NCI-H748 (cell line): Measurements from ENCODE around the gene EFR3B.
"Not testable (repeated sequence)": the region's sequence is repeated elsewhere in the genome, so short reads cannot be mapped to it uniquely, and the experiment has no call there.

Source experiments
- DNase-seq: peaks from one replicate; lab custom pipeline; 2025; ENCODE audit not compliant: unreplicated experiment; lab: John Stamatoyannopoulos, UW

EFR3B gene

DNA sequence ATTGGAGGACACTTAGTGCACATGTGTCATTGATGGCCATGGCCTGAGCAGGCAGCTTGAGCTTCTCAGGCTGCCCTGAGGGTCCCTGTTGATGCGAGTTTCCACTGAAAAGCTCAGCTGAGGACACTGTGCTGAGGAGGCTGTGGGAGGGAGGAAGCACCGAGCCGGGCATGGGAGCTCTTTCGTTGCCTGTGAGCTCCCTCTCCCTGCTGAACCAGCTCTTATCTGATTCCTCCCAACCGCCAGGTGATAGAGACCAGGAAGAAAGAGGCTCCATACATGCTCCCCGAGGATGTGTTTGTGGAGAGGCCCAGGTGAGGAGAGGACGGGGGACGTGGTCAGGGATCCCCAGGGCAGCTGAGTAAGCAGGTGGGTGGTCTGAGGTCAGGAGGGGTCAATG is 99.2 kb downstream of the EFR3B start:
- no peak for DNase-seq

DNA sequence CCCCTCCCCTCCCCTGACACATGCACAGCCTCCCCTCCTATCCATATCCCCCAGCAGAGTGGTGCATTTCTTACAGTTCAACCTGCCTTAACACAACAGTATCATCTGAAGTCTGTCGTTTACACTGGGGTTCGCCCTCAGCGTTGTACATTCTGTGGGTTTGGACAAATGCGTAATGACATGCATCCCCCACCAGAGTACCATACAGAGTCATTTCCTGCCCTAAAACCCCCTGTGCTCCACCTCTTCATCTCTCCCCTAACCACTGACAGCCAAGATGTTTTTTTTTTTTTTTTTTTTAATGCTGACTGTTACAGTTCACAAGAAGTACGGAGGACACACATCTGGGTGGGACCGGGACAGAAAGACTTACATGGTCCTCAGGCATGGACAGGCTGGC is 103.9 kb downstream of the EFR3B start:
- DNase-seq, result no peak

DNA sequence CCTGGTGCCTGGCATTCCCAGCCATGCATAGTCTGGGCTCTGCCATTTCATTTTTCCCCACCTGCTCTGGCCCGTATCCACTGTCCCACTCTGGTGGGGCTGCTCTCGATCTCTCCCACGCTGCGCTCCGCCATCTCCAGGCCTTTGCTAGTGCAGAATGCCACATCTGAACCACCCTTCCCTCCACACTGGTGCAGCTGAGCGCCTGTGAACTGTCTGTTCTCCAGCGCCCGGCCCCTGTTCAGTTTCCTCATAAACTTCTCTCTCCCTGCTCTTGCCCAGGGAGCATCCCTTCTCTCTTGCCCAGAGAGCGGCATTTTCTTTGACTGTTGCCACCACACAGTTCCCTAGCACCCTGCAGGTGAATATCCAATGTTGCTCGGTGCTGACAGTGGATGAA is 105.0 kb downstream of the EFR3B start:
- no peak for DNase-seq

DNA sequence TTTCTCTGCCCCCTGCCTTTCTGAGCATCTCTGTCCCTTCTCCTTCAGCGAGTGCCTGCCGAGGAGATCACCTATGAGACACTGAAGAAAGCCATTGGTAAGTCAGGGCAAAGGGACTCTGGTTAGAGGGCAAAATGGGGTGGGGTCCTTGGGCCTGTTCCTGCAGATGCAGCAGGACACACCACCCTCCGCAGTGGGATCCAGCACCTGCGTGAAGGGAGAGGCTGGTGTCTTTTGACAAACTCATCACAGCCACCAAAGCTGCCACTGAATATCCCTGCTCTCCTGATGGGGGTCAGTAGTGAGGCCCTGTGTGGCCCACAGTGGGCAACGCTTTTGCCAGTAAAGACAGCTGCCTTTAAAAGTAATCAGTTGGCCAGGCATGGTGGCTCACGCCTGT is 107.8 kb downstream of the EFR3B start:
- no peak for DNase-seq

- not testable (repeated sequence) for DNase-seq
These were observed 109.1 kb downstream of the EFR3B start for GRCh38 chr2:25150993-25151392.

DNA sequence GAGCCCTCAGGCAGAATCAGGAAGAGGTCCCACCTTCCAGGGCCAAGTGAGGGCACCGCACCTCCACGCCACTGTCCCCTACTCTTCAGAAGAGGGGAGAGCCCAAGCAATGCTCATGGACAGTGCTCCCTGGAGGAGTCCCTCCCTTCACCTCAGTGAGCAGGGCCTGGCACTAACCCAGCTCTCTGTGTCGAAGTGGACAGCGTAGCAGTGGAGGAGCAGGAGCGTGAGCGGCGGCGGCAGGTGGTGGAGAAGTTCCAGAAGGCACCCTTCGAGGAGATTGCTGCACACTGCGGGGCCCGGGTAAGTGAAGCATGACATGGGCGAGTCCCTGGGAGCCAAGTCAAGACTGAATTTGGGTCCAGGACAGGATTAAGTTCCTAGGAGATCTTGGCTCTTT is 109.8 kb downstream of the EFR3B start:
- DNase-seq, result no peak

DNA sequence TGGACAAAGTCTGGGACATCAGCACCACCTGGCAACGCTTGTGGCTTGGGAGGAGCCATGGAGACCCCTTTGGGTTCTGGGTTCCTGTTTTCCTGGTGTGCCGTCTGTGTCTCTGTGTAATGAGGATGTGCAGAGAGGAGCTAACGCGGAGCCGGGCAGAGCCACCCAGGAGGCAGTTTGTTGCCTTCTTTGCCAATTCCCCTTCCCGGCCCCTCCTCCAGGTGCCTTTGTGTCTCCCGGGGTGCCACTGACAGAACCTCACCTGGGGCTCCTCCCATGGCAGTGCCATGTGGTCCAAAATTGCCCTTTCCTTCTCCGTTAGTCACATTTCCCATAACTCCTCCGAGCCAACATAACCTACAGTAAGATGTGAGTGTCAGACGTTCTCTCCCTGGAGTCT is 113.5 kb downstream of the EFR3B start:
- no peak for DNase-seq

DNA sequence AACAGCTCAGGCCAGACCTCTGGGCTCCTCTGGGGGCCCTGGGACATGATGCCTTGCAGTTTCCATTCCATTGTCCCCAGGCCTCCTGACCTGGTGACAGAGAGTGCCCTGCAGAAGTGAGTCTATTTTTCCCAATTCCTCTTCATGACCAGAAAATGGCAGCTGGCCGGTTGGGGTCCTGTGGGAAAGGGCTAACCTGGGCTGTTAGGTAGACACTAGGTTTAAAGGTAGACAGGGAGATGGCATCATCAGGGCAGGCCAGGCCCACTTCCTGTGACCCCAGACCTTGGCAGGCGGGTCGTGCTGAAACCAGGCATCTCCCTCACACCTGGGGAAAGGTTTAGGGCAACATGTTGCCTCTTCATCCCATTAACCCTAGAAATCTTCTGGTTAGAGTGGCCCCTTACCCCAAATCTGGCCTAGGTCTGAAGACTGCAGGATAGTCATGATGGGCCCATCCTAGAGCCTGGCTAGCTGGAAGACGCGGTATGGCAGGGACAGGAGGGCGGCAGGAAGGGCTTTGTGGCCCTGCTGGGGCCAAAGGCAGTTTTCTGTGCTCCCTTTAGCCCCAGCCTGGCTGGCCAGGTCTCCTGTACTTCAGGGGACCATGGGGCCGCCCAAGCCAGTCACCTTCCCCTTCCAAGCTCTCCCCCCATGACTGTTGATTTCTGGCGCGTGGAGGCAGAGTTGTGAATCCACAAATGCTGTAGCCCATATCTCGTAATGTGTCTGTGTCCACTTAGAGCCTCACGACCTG is 116.4 kb downstream of the EFR3B start:
- DNase-seq, result no peak

DNA sequence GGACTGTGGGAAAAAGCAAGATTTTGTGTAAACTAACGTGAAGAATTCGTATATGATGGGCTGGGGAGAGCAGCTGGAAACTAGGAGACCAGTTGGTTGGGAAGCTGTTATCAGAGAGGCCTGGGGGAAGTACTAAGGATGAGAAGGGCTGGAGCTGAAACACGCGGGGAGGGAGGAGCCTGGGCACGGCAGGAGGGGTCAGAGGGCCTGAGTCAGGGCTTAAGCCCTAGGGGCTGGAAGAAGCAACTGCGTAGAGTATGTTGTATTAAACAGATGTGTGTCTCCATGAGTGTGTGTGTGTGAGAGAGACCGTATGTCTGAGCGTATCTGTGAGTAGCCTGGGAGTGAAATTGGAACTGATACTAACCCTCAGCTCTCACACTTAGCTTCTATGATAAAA is 118.1 kb downstream of the EFR3B start:
- no peak for DNase-seq

- DNase-seq, result no peak
These were observed 118.5 kb downstream of the EFR3B start for GRCh38 chr2:25160376-25160775.

GRCh38 chr2:25161055-25161781 is 119.3 kb downstream of the EFR3B start:
- DNase-seq, result no peak

GRCh38 chr2:25162061-25162460 is 120.2 kb downstream of the EFR3B start:
- DNase-seq, result not testable (repeated sequence)

GRCh38 chr2:25164561-25164960 is 122.7 kb downstream of the EFR3B start:
- no peak for DNase-seq

- peak; percentile 59 for DNase-seq
These were observed 124.4 kb downstream of the EFR3B start for GRCh38 chr2:25165992-25166875.

DNA sequence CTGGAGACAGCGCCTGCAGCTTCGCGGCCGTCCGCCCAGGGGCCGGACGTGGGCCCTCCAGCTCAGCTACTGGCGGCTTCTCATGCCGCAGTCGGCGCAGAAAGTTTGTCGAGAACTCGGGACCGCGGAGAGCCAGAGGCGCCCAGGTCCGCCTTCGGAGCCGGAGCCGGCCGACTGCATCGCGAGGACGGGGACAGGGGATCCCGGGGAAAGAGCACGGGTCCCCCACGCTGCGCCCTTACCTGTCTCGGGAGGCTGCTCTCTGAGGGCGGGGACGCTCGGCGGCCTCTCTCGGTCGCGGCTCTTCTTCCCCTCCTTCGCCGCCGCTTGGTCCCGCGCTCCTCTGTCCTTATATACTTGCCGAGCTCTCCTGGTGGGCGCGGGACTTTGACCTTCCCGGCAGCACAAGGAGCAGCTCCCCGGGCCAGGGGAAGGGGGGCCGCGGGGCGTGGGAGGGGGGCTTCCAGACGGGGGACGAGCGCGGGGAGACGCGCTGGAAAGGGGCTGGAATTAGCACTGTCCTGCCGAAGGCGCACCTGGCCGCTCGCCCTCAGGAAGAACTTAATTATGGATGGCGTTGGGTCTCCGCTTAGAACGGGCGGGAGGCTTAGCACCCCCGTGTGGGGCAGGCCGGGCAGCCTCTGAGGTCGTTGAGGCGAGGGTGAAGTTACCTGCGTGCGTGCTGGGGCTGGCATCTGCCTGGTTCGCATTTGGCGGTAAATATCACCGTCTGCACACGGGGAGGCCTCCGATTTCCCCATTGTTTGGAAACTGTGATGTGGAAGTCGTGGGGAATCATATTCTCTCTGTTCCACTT is 126.6 kb downstream of the EFR3B start, which contains the start of gene POMC:
TSS of gene POMC (minus strand) at position 325 of the 817 bp plus-strand sequence. CDS start 3,808 bp downstream, outside the sequence.
- peak; percentile 73 for DNase-seq

DNA sequence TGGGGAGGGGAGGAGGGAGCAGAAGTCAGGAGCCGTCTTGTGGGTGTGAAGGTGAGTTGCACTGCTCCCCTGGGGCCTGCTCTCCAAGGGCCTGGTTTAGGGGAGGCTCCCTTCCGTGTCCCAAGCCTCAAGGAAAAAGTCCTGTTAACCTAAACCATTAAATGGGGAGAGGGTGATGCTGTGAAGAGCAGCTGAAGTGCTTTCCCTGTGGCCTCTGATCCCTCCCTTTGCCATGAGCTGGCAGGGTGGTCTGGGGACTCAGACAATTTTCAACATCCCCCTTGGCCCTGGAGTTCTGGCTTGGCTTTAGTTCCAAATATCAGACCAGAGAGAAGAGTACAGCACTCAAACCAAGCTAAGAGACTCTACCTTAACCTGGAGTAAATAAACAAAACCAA is 127.2 kb downstream of the EFR3B start:
- DNase-seq, result no peak

GRCh38 chr2:25170888-25171287 is 129.0 kb downstream of the EFR3B start:
- no peak for DNase-seq

DNA sequence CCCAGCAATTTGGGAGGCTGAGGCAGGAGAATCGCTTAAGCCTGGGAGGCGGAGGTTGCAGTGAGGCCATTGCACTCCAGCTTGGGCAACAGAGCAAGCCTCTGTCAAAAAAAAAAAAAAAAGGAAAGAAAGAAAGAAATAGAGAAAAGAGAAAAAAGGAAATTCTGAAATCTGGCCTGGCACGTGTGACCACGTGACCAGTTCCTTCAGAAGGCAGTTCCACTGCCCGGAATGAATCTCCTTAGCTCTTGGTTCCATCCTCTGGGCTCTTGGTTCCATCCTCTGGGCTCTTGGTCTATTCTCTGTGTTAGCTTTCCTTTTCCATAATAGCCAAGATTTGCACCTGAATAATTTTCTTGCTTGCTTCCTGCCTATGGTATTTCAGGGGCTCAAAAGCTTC is 131.8 kb downstream of the EFR3B start:
- DNase-seq, result no peak

GRCh38 chr2:25174192-25174861 is 132.5 kb downstream of the EFR3B start:
- DNase-seq, result peak; percentile 52

GRCh38 chr2:25176138-25176537 is 134.3 kb downstream of the EFR3B start:
- no peak for DNase-seq
